ENCODE data around the gene NUDT8.
"Not testable (repeated sequence)": the region's sequence is repeated elsewhere in the genome, so short reads cannot be mapped to it uniquely, and the experiment has no call there.

The NUDT8 gene

DNA sequence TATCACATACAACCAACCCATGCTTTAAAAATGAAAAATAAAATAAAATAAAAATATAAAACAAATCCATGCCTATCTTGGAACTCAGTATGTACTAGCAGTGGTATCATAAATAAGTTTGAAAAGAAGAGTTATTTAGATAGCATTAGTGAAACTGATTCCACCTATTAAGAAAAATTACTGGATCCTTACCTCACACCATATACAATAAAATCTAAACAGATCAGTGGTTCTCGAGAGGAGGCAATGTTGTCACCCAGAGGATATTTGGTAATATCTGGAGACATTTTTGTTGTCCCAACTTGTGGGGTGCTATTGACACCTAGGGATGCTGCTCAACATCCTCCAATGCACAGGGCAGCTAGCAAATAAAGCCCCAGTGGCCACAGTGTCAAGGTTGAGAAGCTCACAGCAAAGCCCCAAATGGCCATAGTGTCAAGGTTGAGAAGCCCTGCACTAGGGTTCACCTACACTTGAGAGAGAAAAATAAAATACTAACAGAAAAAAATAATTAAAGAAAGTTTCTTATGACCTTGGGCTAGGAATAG, 32.9 kb downstream of the NUDT8 start:
- ChIA-PET POLR2A (no interaction called here), CTCF (no interaction called here)
- TF ChIP-seq FOXK2 (IDR thresholded peaks at IDR 0.05) = no peak
- TF ChIP-seq BHLHE40 (IDR thresholded peaks at IDR 0.05; ENCODE audit: borderline replicate concordance) = no peak
- TF ChIP-seq, protein P1, sequence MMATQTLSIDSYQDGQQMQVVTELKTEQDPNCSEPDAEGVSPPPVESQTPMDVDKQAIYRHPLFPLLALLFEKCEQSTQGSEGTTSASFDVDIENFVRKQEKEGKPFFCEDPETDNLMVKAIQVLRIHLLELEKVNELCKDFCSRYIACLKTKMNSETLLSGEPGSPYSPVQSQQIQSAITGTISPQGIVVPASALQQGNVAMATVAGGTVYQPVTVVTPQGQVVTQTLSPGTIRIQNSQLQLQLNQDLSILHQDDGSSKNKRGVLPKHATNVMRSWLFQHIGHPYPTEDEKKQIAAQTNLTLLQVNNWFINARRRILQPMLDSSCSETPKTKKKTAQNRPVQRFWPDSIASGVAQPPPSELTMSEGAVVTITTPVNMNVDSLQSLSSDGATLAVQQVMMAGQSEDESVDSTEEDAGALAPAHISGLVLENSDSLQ (IDR thresholded peaks at IDR 0.05) = no peak
- no peak for TF ChIP-seq FOXM1 (IDR thresholded peaks at IDR 0.05; ENCODE audit: borderline replicate concordance)
- TF ChIP-seq L3MBTL2 (conservative IDR thresholded peaks at IDR 0.05) = no peak
- no peak for TF ChIP-seq ZNF384 (IDR thresholded peaks at IDR 0.05)
- TF ChIP-seq LEF1 (IDR thresholded peaks at IDR 0.05; ENCODE audit: borderline replicate concordance) = no peak
- TF ChIP-seq TARDBP (IDR thresholded peaks at IDR 0.05) = no peak
- TF ChIP-seq FOXA1 (IDR thresholded peaks at IDR 0.05) = no peak
- no peak for TF ChIP-seq CTBP1 (IDR thresholded peaks at IDR 0.05; ENCODE audit: borderline replicate concordance)
- no peak for TF ChIP-seq SP1 (IDR thresholded peaks at IDR 0.05)
- TF ChIP-seq ELF4 (IDR thresholded peaks at IDR 0.05) = no peak
- no peak for TF ChIP-seq HDGF (IDR thresholded peaks at IDR 0.05; ENCODE audit: borderline replicate concordance)
- TF ChIP-seq NFRKB (IDR thresholded peaks at IDR 0.05) = no peak
- DNase-seq (ENCODE audit: extremely low spot score) = no peak

DNA sequence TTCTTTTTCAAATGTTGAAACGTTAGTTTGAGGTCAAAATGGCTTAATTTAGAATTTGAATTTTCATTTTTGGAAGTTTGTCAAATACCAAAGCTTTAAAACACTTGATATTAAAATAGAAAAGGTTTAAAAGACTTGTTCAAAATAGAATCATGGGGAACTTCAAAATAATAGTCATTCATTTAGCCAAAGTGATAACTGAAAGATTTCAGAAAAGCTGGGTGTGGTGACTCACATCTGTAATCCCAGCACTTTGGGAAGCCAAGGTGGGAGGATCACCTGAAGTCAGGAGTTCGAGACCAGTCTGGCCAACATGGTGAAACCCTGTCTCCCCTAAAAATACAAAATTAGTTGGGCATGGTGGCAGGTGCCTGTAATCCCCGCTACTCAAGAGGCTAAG, 35.3 kb downstream of the NUDT8 start:
- POLR2A ChIA-PET = no interaction called here
- CTCF ChIA-PET = no interaction called here
- no peak for DNase-seq (ENCODE audit: extremely low spot score)
- TF ChIP-seq FOXK2 (IDR thresholded peaks at IDR 0.05) (no peak), ELF4 (IDR thresholded peaks at IDR 0.05) (no peak), L3MBTL2 (conservative IDR thresholded peaks at IDR 0.05) (no peak), FOXA1 (IDR thresholded peaks at IDR 0.05) (no peak), FOXM1 (IDR thresholded peaks at IDR 0.05; ENCODE audit: borderline replicate concordance) (no peak), SP1 (IDR thresholded peaks at IDR 0.05) (no peak), BHLHE40 (IDR thresholded peaks at IDR 0.05; ENCODE audit: borderline replicate concordance) (no peak), LEF1 (IDR thresholded peaks at IDR 0.05; ENCODE audit: borderline replicate concordance) (no peak), ARNT (IDR thresholded peaks at IDR 0.05) (no peak), SUZ12 (IDR thresholded peaks at IDR 0.05) (no peak), TARDBP (IDR thresholded peaks at IDR 0.05) (no peak), HDGF (IDR thresholded peaks at IDR 0.05; ENCODE audit: borderline replicate concordance) (no peak), ZNF384 (IDR thresholded peaks at IDR 0.05) (no peak), CTBP1 (IDR thresholded peaks at IDR 0.05; ENCODE audit: borderline replicate concordance) (no peak), NFRKB (IDR thresholded peaks at IDR 0.05) (no peak)
- TF ChIP-seq, protein P1 (IDR thresholded peaks at IDR 0.05) = no peak

DNA sequence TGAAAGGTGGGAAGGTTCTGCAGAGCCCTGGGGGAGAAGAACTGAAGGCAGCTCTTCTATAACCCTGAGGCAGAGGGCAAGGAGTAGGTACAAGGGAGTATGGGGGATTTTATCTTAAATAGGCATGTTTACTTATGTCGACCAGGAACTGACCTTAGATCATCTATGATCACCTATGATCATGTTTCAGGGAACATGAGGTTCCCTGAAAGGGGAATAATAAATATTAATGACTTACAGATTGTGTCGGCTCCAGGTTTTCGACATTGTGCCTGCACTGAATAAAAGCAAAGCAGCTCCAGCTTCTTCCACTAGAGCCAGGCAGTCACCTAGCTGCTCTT, 36.2 kb downstream of the NUDT8 start:
- no peak for DNase-seq (ENCODE audit: extremely low spot score)
- ChIA-PET CTCF (no interaction called here), POLR2A (interaction anchor here (1.5 kb wide), 1 partner anchor 10 kb away, joined by 14 read pairs; the partner anchor contains the start of gene GSTP1)
- TF ChIP-seq SUZ12 (IDR thresholded peaks at IDR 0.05) (no peak), FOXA1 (IDR thresholded peaks at IDR 0.05) (no peak), ZNF384 (IDR thresholded peaks at IDR 0.05) (no peak), TARDBP (IDR thresholded peaks at IDR 0.05) (no peak), NFRKB (IDR thresholded peaks at IDR 0.05) (no peak), SP1 (IDR thresholded peaks at IDR 0.05) (no peak), LEF1 (IDR thresholded peaks at IDR 0.05; ENCODE audit: borderline replicate concordance) (no peak), FOXK2 (IDR thresholded peaks at IDR 0.05) (no peak), HDGF (IDR thresholded peaks at IDR 0.05; ENCODE audit: borderline replicate concordance) (no peak), CTBP1 (IDR thresholded peaks at IDR 0.05; ENCODE audit: borderline replicate concordance) (no peak), BHLHE40 (IDR thresholded peaks at IDR 0.05; ENCODE audit: borderline replicate concordance) (no peak), FOXM1 (IDR thresholded peaks at IDR 0.05; ENCODE audit: borderline replicate concordance) (no peak), ARNT (IDR thresholded peaks at IDR 0.05) (no peak), ELF4 (IDR thresholded peaks at IDR 0.05) (no peak), L3MBTL2 (conservative IDR thresholded peaks at IDR 0.05) (no peak)
- TF ChIP-seq, protein P1 (IDR thresholded peaks at IDR 0.05) = no peak

DNA sequence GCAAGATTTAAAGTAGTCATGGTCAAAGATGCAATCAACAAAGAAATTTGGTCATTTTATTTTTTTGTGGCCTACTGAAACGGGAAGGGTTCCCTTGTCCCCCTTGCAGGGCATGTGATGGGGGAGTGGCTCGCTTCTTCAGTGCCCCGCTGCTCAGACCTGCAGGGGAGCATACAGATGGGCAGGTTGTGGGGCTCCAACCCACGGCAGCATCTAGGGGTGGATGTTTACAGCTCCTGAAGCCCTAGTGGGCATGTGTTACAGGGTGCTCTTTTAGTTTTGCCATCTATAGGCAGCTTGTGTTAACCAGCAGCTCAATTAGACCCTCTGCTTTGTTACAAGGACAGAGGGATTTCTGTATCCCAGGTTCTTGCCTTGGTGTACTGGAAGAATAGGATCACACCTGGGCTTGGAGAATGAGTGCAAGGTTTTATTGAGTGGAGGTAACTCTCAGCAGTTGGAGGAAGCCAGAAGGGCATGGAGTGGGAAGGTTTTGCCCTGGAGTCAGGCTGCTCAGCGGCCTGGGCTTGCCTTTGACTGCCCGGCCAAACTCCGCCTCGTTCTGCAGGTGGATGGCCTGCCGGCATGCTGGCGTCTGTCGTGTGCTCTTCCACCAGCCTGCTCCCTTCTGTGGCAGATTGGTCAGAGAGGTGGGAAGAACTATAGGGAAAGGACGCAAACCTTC, 36.7 kb downstream of the NUDT8 start:
- CTCF ChIA-PET = interaction anchor here (0.6 kb wide), 2 partner anchors 8 to 53 kb away, joined by 3 read pairs; no protein-coding TSS in a partner anchor
- POLR2A ChIA-PET = interaction anchor here (1.5 kb wide), 1 partner anchor 10 kb away, joined by 14 read pairs; the partner anchor contains the start of gene GSTP1
- DNase-seq (ENCODE audit: extremely low spot score) = no peak
- TF ChIP-seq SP1 (IDR thresholded peaks at IDR 0.05) = no peak
- TF ChIP-seq ZNF384 (IDR thresholded peaks at IDR 0.05) = no peak
- no peak for TF ChIP-seq NFRKB (IDR thresholded peaks at IDR 0.05)

- CTCF ChIA-PET; DNase-seq (ENCODE audit: extremely low spot score); POLR2A ChIA-PET: not testable (repeated sequence)
Observed at GRCh38 chr11:67588899-67589415, 40.8 kb downstream of the NUDT8 start.

GRCh38 chr11:67588136-67588503, 41.6 kb downstream of the NUDT8 start:
- POLR2A ChIA-PET = no interaction called here
- DNase-seq (ENCODE audit: extremely low spot score) = no peak
- no peak for TF ChIP-seq NFRKB (IDR thresholded peaks at IDR 0.05)
- no peak for TF ChIP-seq LEF1 (IDR thresholded peaks at IDR 0.05; ENCODE audit: borderline replicate concordance)
- TF ChIP-seq BHLHE40 (IDR thresholded peaks at IDR 0.05; ENCODE audit: borderline replicate concordance) = no peak
- no peak for TF ChIP-seq SUZ12 (IDR thresholded peaks at IDR 0.05)
- no peak for TF ChIP-seq CTBP1 (IDR thresholded peaks at IDR 0.05; ENCODE audit: borderline replicate concordance)
- no peak for TF ChIP-seq TARDBP (IDR thresholded peaks at IDR 0.05)
- TF ChIP-seq ARNT (IDR thresholded peaks at IDR 0.05) = no peak
- no peak for TF ChIP-seq FOXA1 (IDR thresholded peaks at IDR 0.05)
- no peak for TF ChIP-seq ELF4 (IDR thresholded peaks at IDR 0.05)
- no peak for TF ChIP-seq FOXM1 (IDR thresholded peaks at IDR 0.05; ENCODE audit: borderline replicate concordance)
- no peak for TF ChIP-seq HDGF (IDR thresholded peaks at IDR 0.05; ENCODE audit: borderline replicate concordance)
- no peak for TF ChIP-seq ZNF384 (IDR thresholded peaks at IDR 0.05)
- TF ChIP-seq SP1 (IDR thresholded peaks at IDR 0.05) = no peak
- no peak for TF ChIP-seq FOXK2 (IDR thresholded peaks at IDR 0.05)
- TF ChIP-seq, protein P1 (IDR thresholded peaks at IDR 0.05) = no peak
- TF ChIP-seq L3MBTL2 (conservative IDR thresholded peaks at IDR 0.05) = no peak
- CTCF ChIA-PET = no interaction called here
